Prostate gland (tissue), 2 donors: Measurements from ENCODE around the gene STRADB. TPM values are rescaled to one million over a fixed set of nuclear protein-coding genes. Genes with fewer than 3 reads are reported as not detected.

Experiments
- DNase-seq: peaks from one replicate; pipeline ENCODE4 v3.0.0-alpha.2; 2019; ENCODE audit warnings: low spot score
- H3K27ac ChIP-seq, 2 donors: fragments of 200-600 bp; sonication (generic); 2 replicates each; pipeline ENCODE4 v1.5.1; 2017 to 2019
- H3K27me3 ChIP-seq: fragments of 200-600 bp; sonication (generic); replicated peaks from 2 replicates; pipeline ENCODE4 v1.5.1; 2019; ENCODE audit not compliant: insufficient read depth
- H3K36me3 ChIP-seq, 2 donors: fragments of 200-600 bp; sonication (generic); 1 replicate in 1 of 2; 2 replicates in 1 of 2; pipeline versions ENCODE4 v1.5.1 to v1.8.1; 2017 to 2019
- H3K4me1 ChIP-seq: fragments of 200-600 bp; sonication (generic); replicated peaks from 2 replicates; pipeline ENCODE4 v1.5.1; 2019
- H3K4me3 ChIP-seq, 2 donors: fragments of 200-600 bp; sonication (generic); 2 replicates each; pipeline ENCODE4 v1.5.1; 2017 to 2019
- H3K9me3 ChIP-seq: fragments of 200-600 bp; sonication (generic); 2 replicates; pipeline ENCODE4 v1.5.1; 2017
- CTCF ChIP-seq, 4 experiments: fragments of 200-600 bp in 2 of 4; fragments of 450-650 bp in 2 of 4; sonication (generic) in 2 of 4; IDR thresholded peaks; 1 replicate in 3 of 4; 2 replicates in 1 of 4; pipeline ENCODE4 v1.5.1; 2016 to 2019; ENCODE audit warnings: antibody characterized with exemption in 4 of 4, mild to moderate bottlenecking in 2 of 4, moderate library complexity in 2 of 4
- POLR2A ChIP-seq: fragments of 450-650 bp; IDR thresholded peaks from one replicate; pipeline ENCODE4 v1.6.1; 2016; ENCODE audit warnings: antibody characterized with exemption, mild to moderate bottlenecking
- POLR2AphosphoS5 ChIP-seq: sonication (generic); formaldehyde crosslinking; IDR thresholded peaks from one replicate; pipeline ENCODE4 v1.6.1; 2017; ENCODE audit warnings: antibody characterized with exemption
- WGBS: methylation state at CpG from one replicate; pipeline ENCODE4 v1.1.5; 2018; 5-methylcytosine and 5-hydroxymethylcytosine counted together
- intact Hi-C: fragments of 100-400 bp; cut with DNase I; formaldehyde crosslinking; loops from one replicate; pipeline ENCODE4 v1.14.2; 2022
- total RNA-seq, 2 donors: library from RNA; depleted of rRNA; stranded (reverse); fragments of >200 nt; gene quantifications; one replicate each; pipeline ENCODE4 v1.1.0, GENCODE V29; 2016

Gene STRADB
- total RNA-seq, 2 donors from 2014 or later = 20.4 to 29.8 TPM

GRCh38 chr2:201404699-201405280 lies 46.8 kb upstream of the STRADB start:
- no peaks in the 10 kb centered on the region for H3K4me1 ChIP-seq
- TF ChIP-seq POLR2A = no peak
- no peak for TF ChIP-seq CTCF (IDR thresholded peaks at IDR 0.05)
- no peak for TF ChIP-seq POLR2AphosphoS5
- intact Hi-C loops = no loop called here

GRCh38 chr2:201406077-201406662 lies 45.4 kb upstream of the STRADB start:
- Histone ChIP-seq H3K9me3 (no peaks in the 10 kb centered on the region), H3K36me3 (no peaks in the 10 kb centered on the region), H3K27ac (peak overlapping the region in 1 of 2 donors; percentile 29), H3K27me3 (no peaks in the 10 kb centered on the region), H3K4me1 (no peaks in the 10 kb centered on the region), H3K4me3 (no peak overlapping the region)
- 24% methylated on average over 3 of the region's 3 CpGs for WGBS
- intact Hi-C loops = no loop called here
- DNase-seq = peak; percentile 59
- peak; percentile 72 for TF ChIP-seq POLR2AphosphoS5
- TF ChIP-seq CTCF (IDR thresholded peaks at IDR 0.05) = no peak

More at GRCh38 chr2:201404699-201405280, 46.8 kb upstream of the STRADB start:
- H3K27me3 ChIP-seq = no peaks in the 10 kb centered on the region
- no peak for DNase-seq
- no peak overlapping the region for H3K27ac ChIP-seq
- H3K9me3 ChIP-seq = no peaks in the 10 kb centered on the region
- H3K36me3 ChIP-seq = no peaks in the 10 kb centered on the region
- WGBS = 76% methylated on average over 3 of the region's 3 CpGs
- no peak overlapping the region for H3K4me3 ChIP-seq

GRCh38 chr2:201407265-201407664 lies 44.3 kb upstream of the STRADB start:
- intact Hi-C loops = no loop called here
- Histone ChIP-seq H3K4me1 (no peaks in the 10 kb centered on the region), H3K9me3 (no peaks in the 10 kb centered on the region), H3K36me3 (no peaks in the 10 kb centered on the region), H3K27me3 (no peaks in the 10 kb centered on the region), H3K27ac (no peak overlapping the region), H3K4me3 (no peak overlapping the region)
- WGBS = 97% methylated on average over 2 of the region's 2 CpGs
- DNase-seq = no peak
- TF ChIP-seq CTCF (IDR thresholded peaks at IDR 0.05) (no peak), POLR2AphosphoS5 (no peak), POLR2A (no peak)

- H3K27me3 ChIP-seq = no peaks in the 10 kb centered on the region
- no peaks in the 10 kb centered on the region for H3K9me3 ChIP-seq
- H3K4me3 ChIP-seq = no peak overlapping the region
- no peak for DNase-seq
- no peaks in the 10 kb centered on the region for H3K36me3 ChIP-seq
- H3K4me1 ChIP-seq = no peaks in the 10 kb centered on the region
- TF ChIP-seq POLR2A (no peak), POLR2AphosphoS5 (no peak), CTCF (IDR thresholded peaks at IDR 0.05) (no peak)
- intact Hi-C loops = no loop called here
- no peak overlapping the region for H3K27ac ChIP-seq
- WGBS = 90% methylated on average over 3 of the region's 3 CpGs
Measured at GRCh38 chr2:201408931-201409330, 42.6 kb upstream of the STRADB start.

GRCh38 chr2:201411421-201411820 lies 40.1 kb upstream of the STRADB start:
- intact Hi-C loops = loop anchor here (5.0 kb wide), 2 partner anchors 41 to 56 kb away; partner anchors contain the start of genes STRADB and TRAK2
- TF ChIP-seq POLR2AphosphoS5 (no peak), CTCF (IDR thresholded peaks at IDR 0.05) (no peak), POLR2A (no peak)
- Histone ChIP-seq H3K36me3 (no peaks in the 10 kb centered on the region), H3K4me1 (peaks cover 6% of the 10 kb centered on the region), H3K4me3 (no peak overlapping the region), H3K27me3 (no peaks in the 10 kb centered on the region), H3K9me3 (no peaks in the 10 kb centered on the region), H3K27ac (no peak overlapping the region)
- DNase-seq = no peak
